ENCODE measurements around the gene PDE7B.
"Not testable (repeated sequence)": the region's sequence is repeated elsewhere in the genome, so short reads cannot be mapped to it uniquely, and the experiment has no call there.

The PDE7B gene

DNA sequence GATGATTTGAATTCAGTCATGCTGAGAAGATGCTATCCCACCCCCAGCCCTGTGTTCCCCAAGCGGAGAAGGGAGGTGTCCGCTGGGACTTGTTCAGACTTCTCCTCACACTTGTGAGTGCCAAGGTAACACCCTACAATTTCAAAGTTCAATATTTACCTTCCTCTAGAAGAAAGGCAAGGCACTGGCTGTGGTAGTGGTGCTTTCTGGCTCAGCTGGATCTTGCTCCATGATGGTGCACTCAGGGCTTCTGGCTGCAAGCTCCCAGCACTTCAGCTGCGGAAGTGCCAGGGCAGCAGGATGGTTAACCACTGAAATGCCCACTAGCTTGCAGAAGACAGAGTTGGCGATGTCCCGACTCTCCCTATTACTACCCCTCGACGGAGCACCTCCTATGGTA is 263.2 kb downstream of the PDE7B start:
- no peak overlapping the region for H3K4me3 ChIP-seq (ENCODE audit: low read depth, low read length)
- no peak for DNase-seq (ENCODE audit: low read depth)

GRCh38 chr6:136115941-136116340 is 264.4 kb downstream of the PDE7B start:
- DNase-seq (ENCODE audit: low read depth), result no peak
- H3K4me3 ChIP-seq (ENCODE audit: low read depth, low read length), result no peak overlapping the region

GRCh38 chr6:136117081-136117480 is 265.6 kb downstream of the PDE7B start:
- H3K4me3 ChIP-seq (ENCODE audit: low read depth, low read length), result no peak overlapping the region
- no peak for DNase-seq (ENCODE audit: low read depth)

DNA sequence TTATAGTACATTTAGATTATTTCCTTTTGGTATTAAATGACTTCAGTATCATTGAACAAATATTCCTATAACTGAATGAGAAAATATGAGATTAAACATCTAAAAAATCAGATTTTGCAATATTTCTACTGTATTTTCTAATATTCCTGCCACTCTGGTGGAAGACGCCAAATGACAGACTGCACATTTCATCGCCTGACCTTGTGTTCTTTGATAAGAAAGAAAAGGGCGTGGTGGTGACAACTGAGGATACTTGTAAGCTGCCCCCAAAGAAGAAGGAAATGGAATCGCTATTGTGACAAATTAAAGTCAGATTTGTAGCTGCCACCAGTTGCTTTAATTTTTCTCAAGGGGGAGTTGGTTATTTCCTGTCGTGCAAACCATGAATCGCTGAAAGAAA is 267.3 kb downstream of the PDE7B start:
- H3K4me3 ChIP-seq (ENCODE audit: low read depth, low read length), result no peak overlapping the region
- no peak for DNase-seq (ENCODE audit: low read depth)

GRCh38 chr6:136123468-136123867 is 272.0 kb downstream of the PDE7B start:
- no peak overlapping the region for H3K4me3 ChIP-seq (ENCODE audit: low read depth, low read length)
- DNase-seq (ENCODE audit: low read depth), result peak; percentile 16

GRCh38 chr6:136125585-136125984 is 274.1 kb downstream of the PDE7B start:
- no peak overlapping the region for H3K4me3 ChIP-seq (ENCODE audit: low read depth, low read length)
- DNase-seq (ENCODE audit: low read depth), result no peak

- H3K4me3 ChIP-seq (ENCODE audit: low read depth, low read length), result no peak overlapping the region
- no peak for DNase-seq (ENCODE audit: low read depth)
Measured at GRCh38 chr6:136127873-136128272, 276.4 kb downstream of the PDE7B start.

- no peak overlapping the region for H3K4me3 ChIP-seq (ENCODE audit: low read depth, low read length)
- DNase-seq (ENCODE audit: low read depth), result no peak
Measured at GRCh38 chr6:136129365-136129764, 277.9 kb downstream of the PDE7B start.

DNA sequence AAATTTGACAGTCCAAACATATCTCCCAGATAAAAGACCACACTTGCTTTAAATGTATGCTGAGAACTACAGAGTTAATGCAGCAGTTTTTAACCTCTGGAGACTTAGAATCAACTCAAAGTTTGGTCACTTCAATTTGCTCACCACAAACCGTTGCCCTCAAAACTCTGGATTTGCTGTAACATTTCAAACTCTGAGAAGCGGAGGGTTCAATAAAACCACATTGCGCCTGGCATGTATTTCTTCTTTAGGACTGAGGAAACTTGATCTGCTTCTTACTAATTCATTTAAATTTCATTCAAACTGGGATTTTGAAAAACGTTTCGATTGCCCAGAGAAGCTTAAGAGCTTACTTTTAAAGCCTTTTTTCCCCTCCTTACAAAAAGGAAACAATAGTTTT is 282.8 kb downstream of the PDE7B start:
- DNase-seq (ENCODE audit: low read depth), result no peak
- H3K4me3 ChIP-seq (ENCODE audit: low read depth, low read length), result no peak overlapping the region

DNA sequence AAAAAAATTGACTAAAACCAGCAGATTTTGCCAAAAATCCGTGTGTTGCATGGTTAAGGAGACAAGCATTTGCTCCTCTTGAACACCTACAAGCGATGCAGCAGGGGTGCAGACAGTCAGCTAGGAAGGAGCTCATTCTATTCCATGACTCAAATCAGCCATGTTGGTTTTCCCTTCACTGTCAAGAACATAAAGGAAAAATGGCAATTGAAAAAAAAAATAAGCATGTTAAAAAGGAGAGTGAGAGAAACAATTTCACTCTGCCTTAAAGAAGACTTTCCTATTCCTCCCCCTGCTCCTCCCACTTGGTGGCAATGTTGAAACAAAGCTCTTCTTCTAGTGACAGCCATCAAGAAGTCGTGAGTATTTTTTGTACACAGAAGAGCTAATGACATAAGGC is 283.2 kb downstream of the PDE7B start:
- H3K4me3 ChIP-seq (ENCODE audit: low read depth, low read length), result no peak overlapping the region
- no peak for DNase-seq (ENCODE audit: low read depth)

GRCh38 chr6:136136274-136136673 is 284.8 kb downstream of the PDE7B start:
- no peak for DNase-seq (ENCODE audit: low read depth)
- no peak overlapping the region for H3K4me3 ChIP-seq (ENCODE audit: low read depth, low read length)

- no peak overlapping the region for H3K4me3 ChIP-seq (ENCODE audit: low read depth, low read length)
- DNase-seq (ENCODE audit: low read depth), result no peak
Measured at GRCh38 chr6:136137008-136137692, 285.6 kb downstream of the PDE7B start.

DNA sequence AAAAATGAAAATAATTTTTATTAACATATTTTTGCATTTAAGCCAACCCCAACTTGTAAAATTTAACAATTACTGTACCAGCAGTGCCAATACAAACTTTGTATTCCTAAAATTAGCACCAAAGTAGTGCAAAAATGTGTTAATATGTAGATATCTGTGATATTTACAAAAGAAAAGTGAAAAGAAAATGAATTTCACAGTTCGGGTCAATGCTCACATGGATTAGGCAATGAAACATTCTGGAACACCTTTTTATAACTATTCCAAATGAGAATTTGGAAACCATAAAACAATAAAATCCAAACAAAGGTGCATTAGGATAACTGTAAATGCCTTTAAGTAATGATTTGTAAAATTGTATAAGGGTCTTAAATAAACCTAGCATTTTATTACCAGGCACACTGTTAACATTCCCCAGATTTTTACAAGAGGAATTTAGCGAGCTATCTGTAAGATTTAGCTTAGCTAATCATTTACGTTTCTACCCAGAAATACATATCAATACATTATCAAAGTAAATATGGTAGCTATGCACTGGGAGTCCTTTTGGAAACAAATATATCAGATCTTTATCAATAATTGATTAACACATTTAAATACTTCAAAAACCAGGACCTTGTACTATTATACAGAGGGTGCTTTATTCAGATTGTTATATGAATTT is 286.4 kb downstream of the PDE7B start:
- no peak overlapping the region for H3K4me3 ChIP-seq (ENCODE audit: low read depth, low read length)
- no peak for DNase-seq (ENCODE audit: low read depth)

DNA sequence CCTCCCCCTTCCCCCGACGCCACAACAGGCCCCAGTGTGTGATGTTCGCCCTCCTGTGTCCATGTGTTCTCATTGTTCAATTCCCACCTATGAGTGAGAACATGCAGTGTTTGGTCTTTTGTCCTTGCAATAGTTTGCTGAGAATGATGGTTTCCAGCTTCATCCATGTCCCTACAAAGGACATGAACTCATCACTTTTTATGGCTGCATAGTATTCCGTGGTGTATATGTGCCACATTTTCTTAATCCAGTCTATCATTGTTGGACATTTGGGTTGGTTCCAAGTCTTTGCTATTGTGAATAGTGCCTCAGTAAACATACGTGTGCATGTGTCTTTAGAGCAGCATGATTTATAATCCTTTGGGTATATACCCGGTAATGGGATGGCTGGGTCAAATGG is 287.6 kb downstream of the PDE7B start:
- DNase-seq (ENCODE audit: low read depth); H3K4me3 ChIP-seq (ENCODE audit: low read depth, low read length): not testable (repeated sequence)

DNA sequence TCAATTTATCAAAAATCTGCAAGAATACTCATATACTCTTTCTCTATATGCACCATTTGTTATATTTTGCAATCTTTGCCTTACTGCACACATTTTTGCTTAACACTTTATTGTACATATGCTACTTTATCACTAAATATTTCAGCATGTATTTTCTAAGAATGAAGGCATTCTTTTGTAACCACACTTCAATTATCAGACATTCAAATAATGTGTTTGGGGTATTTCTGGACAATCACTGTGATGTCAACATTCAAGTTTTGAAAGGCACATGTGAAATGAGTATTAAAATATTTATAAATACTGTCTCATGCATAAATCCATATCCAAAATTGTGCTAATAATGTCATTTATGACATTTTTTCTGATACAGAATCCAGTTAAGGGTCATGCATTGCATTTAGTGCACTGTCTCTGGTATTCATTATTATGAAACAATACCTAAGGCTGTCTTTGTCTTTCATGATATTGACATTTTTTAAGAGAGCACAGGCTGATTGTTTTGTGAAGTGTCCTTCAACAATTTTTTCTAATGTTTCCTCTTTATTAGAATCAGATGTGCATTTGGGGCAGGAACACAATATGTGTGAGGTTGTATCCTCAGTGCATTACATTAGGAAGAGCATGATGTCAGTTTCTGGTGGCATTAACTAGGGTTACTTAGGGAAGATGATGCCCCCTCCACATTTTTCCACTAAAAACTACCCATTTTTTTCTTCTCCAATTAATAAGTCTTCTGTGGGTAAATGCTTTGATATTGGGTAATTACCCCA is 292.9 kb downstream of the PDE7B start:
- DNase-seq (ENCODE audit: low read depth), result no peak
- no peak overlapping the region for H3K4me3 ChIP-seq (ENCODE audit: low read depth, low read length)

DNA sequence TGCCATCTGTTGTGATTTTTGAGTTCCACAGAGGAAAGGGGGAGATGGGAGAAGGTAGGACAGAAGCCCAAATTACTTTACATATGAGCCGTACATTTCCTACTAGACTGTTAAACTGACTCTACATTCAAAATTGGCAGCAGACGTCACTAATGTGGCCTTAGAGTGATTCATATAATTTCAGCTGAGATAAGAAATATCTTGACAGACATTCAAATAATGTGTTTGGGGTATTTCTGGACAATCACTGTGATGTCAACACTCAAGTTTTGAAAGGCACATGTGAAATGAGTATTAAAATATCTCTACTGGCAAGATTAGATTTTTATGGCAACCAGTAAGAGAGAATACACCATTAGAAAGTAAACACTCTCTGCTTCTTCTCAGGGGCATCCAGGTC is 294.6 kb downstream of the PDE7B start:
- no peak for DNase-seq (ENCODE audit: low read depth)
- no peak overlapping the region for H3K4me3 ChIP-seq (ENCODE audit: low read depth, low read length)

DNA sequence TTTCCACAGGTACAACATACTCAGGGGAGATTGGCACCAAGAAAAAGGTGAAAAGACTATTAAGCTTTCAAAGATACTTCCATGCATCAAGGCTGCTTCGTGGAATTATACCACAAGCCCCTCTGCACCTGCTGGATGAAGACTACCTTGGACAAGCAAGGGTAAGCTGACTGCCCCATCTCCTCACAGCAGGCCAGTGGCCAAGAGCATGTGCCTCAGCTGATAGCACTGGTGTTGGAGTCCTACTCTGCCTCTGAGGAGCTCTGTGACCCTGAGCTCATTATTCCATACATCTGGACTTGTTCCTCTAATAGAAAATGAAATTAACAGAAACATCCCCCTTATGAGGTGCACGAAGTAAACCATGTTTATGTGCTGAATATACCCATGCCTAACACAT is 295.8 kb downstream of the PDE7B start:
- H3K4me3 ChIP-seq (ENCODE audit: low read depth, low read length), result no peak overlapping the region
- DNase-seq (ENCODE audit: low read depth), result no peak

DNA sequence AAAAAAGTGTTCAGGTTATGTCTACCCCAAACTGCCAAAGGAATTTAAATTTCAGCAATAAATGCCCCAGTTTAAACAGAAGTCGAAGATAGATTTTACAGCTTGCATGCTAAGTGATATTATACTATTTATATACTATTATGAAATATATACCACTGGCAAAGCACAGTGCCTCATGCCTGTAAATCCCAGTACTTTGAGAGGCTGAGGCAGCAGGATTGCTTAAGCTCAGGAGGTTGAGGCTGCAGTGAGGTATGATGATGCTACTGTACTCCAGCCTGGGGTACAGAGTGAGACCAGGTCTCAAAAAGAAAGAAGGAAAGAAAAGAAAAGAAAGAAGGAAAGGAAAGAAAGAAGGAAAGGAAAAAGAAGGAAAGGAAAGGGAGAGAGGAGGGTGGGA is 296.6 kb downstream of the PDE7B start:
- H3K4me3 ChIP-seq (ENCODE audit: low read depth, low read length), result no peak overlapping the region
- DNase-seq (ENCODE audit: low read depth), result no peak

DNA sequence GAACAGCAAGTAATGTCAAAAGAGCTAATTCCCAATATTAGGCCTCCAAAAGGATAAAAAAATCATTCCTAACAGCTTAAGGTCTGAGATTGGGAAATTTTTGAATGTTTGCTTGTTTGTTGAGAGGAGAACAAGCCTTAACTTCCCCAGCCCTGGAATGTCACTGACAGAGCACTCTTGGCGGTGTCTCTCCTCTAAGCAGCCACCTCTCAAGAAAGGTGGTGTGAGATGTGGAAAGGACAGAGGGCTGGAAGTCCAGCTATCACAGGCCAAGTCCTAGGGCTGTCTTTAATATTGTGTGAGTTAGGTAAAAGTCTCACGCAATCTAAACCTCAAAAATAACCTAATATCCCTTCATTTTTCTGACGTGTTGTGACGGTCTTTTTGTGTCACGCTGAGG is 297.0 kb downstream of the PDE7B start:
- H3K4me3 ChIP-seq (ENCODE audit: low read depth, low read length), result no peak overlapping the region
- no peak for DNase-seq (ENCODE audit: low read depth)

DNA sequence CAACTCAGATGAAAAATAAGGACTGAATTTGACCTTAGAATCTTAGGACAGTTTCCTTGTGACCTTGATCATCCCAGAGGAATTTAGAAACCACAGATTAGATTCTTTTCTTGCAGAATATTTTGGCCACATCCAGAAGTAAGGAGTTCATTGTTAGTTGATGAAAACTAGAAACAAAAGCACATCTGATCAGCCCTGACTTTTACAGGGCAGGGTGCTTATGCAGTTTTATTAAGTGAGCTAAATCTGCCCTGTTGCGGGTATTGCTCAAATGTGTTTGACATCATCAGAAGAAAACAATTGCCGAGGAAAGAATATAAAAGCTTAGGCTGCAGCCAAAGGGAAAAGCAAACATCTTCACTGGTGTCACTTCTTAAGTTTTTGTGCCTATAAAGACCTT is 297.8 kb downstream of the PDE7B start:
- no peak overlapping the region for H3K4me3 ChIP-seq (ENCODE audit: low read depth, low read length)
- no peak for DNase-seq (ENCODE audit: low read depth)

GRCh38 chr6:136150961-136151360 is 299.5 kb downstream of the PDE7B start:
- DNase-seq (ENCODE audit: low read depth), result no peak
- H3K4me3 ChIP-seq (ENCODE audit: low read depth, low read length), result no peak overlapping the region
